GM03348 (cell line): ENCODE results near the gene ZNF547.
A peak's percentile ranks its signal among the peaks of the same experiment; 100 is the strongest.
"Not testable (repeated sequence)": the region's sequence is repeated elsewhere in the genome, so short reads cannot be mapped to it uniquely, and the experiment has no call there.

Experiments used
- DNase-seq: peaks from one replicate; pipeline ENCODE4 v3.0.0; 2012; ENCODE audit warnings: low spot score

ZNF547 gene

GRCh38 chr19:57374647-57375046, 11.3 kb downstream of the ZNF547 start:
- DNase-seq: not testable (repeated sequence)

- no peak for DNase-seq
Measured at GRCh38 chr19:57376151-57376550, 12.8 kb downstream of the ZNF547 start.

- no peak for DNase-seq
Measured at GRCh38 chr19:57377498-57378146, 14.3 kb downstream of the ZNF547 start.

- DNase-seq: no peak
Measured at GRCh38 chr19:57380923-57381322, 17.6 kb downstream of the ZNF547 start.

- DNase-seq: no peak
Measured at GRCh38 chr19:57382806-57383488, 19.6 kb downstream of the ZNF547 start.

- no peak for DNase-seq
Measured at GRCh38 chr19:57389194-57389729, 25.9 kb downstream of the ZNF547 start.

- peak; percentile 97 for DNase-seq
Measured at GRCh38 chr19:57389730-57390598, 26.6 kb downstream of the ZNF547 start, which contains the start of gene ZNF548. TSS of gene ZNF548 (plus strand) at chr19:57389854. CDS start at chr19:57390100, 246 bp downstream.

- DNase-seq: no peak
Measured at GRCh38 chr19:57395710-57396109, 32.4 kb downstream of the ZNF547 start.

GRCh38 chr19:57398868-57399267, 35.5 kb downstream of the ZNF547 start:
- no peak for DNase-seq

GRCh38 chr19:57403737-57404563, 40.6 kb downstream of the ZNF547 start:
- DNase-seq: no peak

- peak; percentile 80 for DNase-seq
Measured at GRCh38 chr19:57406516-57407123, 43.3 kb downstream of the ZNF547 start.

GRCh38 chr19:57410877-57411671, 47.7 kb downstream of the ZNF547 start, which contains the start of gene ZNF17:
TSS of gene ZNF17 (plus strand) at chr19:57411161. CDS start at chr19:57413616, 2,455 bp downstream.
- DNase-seq: peak; percentile 96

GRCh38 chr19:57419439-57419838, 56.1 kb downstream of the ZNF547 start:
- no peak for DNase-seq

GRCh38 chr19:57421037-57421436, 57.7 kb downstream of the ZNF547 start:
- no peak for DNase-seq
